Spleen (tissue), 11 donors: ENCODE data around the gene RNF150. TPM values are rescaled to one million over a fixed set of nuclear protein-coding genes. Genes with fewer than 3 reads are reported as not detected.

Experiments used
- DNase-seq: peaks from one replicate; pipeline ENCODE4 v3.0.0-alpha.2; 2020
- H3K27ac ChIP-seq, 8 donors: fragments of 200-600 bp; sonication (generic) in 7 of 8; 1 replicate in 4 of 8; 2 replicates in 4 of 8; pipeline versions ENCODE4 v1.5.0 to v1.8.0; 2016 to 2021; ENCODE audit warnings: inconsistent platforms in 4 of 8, mild to moderate bottlenecking in 4 of 8, moderate library complexity in 1 of 8
- H3K27me3 ChIP-seq, 7 donors: fragments of 200-600 bp; sonication (generic) in 6 of 7; replicated peaks in 1 of 7; 1 replicate in 4 of 7; 2 replicates in 3 of 7; pipeline versions ENCODE4 v1.5.0 to v1.8.0; 2016 to 2021; ENCODE audit warnings: inconsistent platforms in 3 of 7, mild to moderate bottlenecking in 1 of 7
- H3K36me3 ChIP-seq, 6 donors: fragments of 200-600 bp; sonication (generic) in 5 of 6; 1 replicate in 4 of 6; 2 replicates in 2 of 6; pipeline versions ENCODE4 v1.5.0 to v1.8.0; 2016 to 2021; ENCODE audit warnings: inconsistent platforms in 2 of 6
- H3K4me1 ChIP-seq, 6 donors: fragments of 200-600 bp; sonication (generic) in 5 of 6; 1 replicate in 3 of 6; 2 replicates in 3 of 6; pipeline versions ENCODE4 v1.5.0 to v1.8.0; 2016 to 2021; ENCODE audit warnings: inconsistent platforms in 3 of 6
- H3K4me3 ChIP-seq, 8 donors: fragments of 200-600 bp; sonication (generic) in 7 of 8; 1 replicate in 4 of 8; 2 replicates in 4 of 8; pipeline versions ENCODE4 v1.5.0 to v1.8.0; 2016 to 2021; ENCODE audit warnings: inconsistent platforms in 4 of 8, mild to moderate bottlenecking in 4 of 8, moderate library complexity in 2 of 8
- H3K9me3 ChIP-seq, 8 donors: fragments of 200-600 bp; sonication (generic) in 7 of 8; 1 replicate in 4 of 8; 2 replicates in 4 of 8; pipeline versions ENCODE4 v1.5.0 to v1.8.0; 2016 to 2021; ENCODE audit warnings: inconsistent platforms in 4 of 8
- POLR2A ChIP-seq, 3 donors: fragments of 450-650 bp; IDR thresholded peaks; one replicate each; pipeline ENCODE4 v1.5.1; 2017; ENCODE audit warnings: antibody characterized with exemption in 3 of 3, mild to moderate bottlenecking in 1 of 3
- POLR2AphosphoS5 ChIP-seq, 3 donors: sonication (generic); formaldehyde crosslinking; IDR thresholded peaks; one replicate each; pipeline ENCODE4 v1.5.1; 2017; ENCODE audit warnings: antibody characterized with exemption in 3 of 3
- WGBS, 5 donors: extraction: QIAGEN DNeasy Blood & Tissue Kit in 3 of 5; methylation state at CpG; one replicate each; pipeline versions ENCODE4 v1.1.5 to v1.1.7; 2013 to 2018; 5-methylcytosine and 5-hydroxymethylcytosine counted together
- intact Hi-C: fragments of 100-400 bp; cut with DNase I; formaldehyde crosslinking; loops from one replicate; pipeline ENCODE4 v1.15.0; 2023; ENCODE audit warnings: low total_unique reads
- polyA plus RNA-seq, 3 donors: library from polyadenylated mRNA; stranded (reverse); fragments of 200-250 nt; gene quantifications; one replicate each; pipeline ENCODE4 v1.2.1, GENCODE V29; 2013
- total RNA-seq, 7 donors: library from RNA; depleted of rRNA in 3 of 7; stranded (reverse); fragments of >200 nt in 3 of 7; fragmentation: NEBNext Ultra II Directional in 4 of 7; extraction: Animal tissue kit (Norgen Biotek cat#: 25700) in 4 of 7; gene quantifications; one replicate each; pipeline versions ENCODE4 v1.1.0 to v1.2.1, GENCODE V29; 2016 to 2021
- TF ChIP-seq, protein P1 (sequence below), 11 experiments: fragments of 200-600 bp in 7 of 11; fragments of 450-650 bp in 4 of 11; sonication (generic) in 4 of 11; IDR thresholded peaks in 8 of 11; conservative IDR thresholded peaks in 3 of 11; 1 replicate in 7 of 11; 2 replicates in 4 of 11; pipeline versions ENCODE4 v1.4.0 to v1.8.0; 2016 to 2021; ENCODE audit warnings: antibody characterized with exemption in 11 of 11, inconsistent platforms in 4 of 11, mild to moderate bottlenecking in 1 of 11
- donor health status: healthy with polysubstance abuse.
- donor health status: DM: no; HTN: no; CAD: no; lungs with moderate emphysema.
- donor health status: DM: no; HTN: no; CAD: no.
- donor health status: Bipolar disorder and iron deficiency.
- donor health status: healthy.
- donor health status: DM: no; HTN: no; CAD: no.
- donor health status: DM: yes; HTN: yes; CAD: no.

The RNF150 gene
- total and polyA plus RNA-seq, 10 donors, result 1.2 to 42.1 (median 19.2) TPM

DNA sequence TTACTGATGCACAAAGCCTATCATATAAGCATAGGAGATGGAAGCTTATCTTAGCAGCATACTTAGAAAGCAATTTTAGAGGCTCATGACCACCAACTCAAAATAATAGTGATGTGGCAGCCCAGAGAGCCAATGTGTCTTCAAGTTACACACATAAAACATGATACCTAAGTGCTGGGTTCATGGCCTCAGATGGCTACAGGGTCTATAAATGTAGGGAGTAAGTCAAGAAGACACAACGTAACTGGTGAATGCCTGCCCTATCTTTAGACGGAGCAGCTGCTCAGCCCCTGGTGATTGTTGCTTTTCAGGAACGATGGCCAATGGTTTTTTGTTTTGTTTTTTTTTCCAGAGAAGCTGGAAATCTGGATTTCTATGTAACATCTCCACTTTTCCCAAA is 42.8 kb downstream of the RNF150 start:
- WGBS, 5 donors, result 31 to 58% (median 47%) methylated on average over 3 of the region's 3 CpGs
- no peaks in the 10 kb centered on the region for H3K36me3 ChIP-seq
- H3K4me3 ChIP-seq, result no peak overlapping the region
- TF ChIP-seq, protein P1, sequence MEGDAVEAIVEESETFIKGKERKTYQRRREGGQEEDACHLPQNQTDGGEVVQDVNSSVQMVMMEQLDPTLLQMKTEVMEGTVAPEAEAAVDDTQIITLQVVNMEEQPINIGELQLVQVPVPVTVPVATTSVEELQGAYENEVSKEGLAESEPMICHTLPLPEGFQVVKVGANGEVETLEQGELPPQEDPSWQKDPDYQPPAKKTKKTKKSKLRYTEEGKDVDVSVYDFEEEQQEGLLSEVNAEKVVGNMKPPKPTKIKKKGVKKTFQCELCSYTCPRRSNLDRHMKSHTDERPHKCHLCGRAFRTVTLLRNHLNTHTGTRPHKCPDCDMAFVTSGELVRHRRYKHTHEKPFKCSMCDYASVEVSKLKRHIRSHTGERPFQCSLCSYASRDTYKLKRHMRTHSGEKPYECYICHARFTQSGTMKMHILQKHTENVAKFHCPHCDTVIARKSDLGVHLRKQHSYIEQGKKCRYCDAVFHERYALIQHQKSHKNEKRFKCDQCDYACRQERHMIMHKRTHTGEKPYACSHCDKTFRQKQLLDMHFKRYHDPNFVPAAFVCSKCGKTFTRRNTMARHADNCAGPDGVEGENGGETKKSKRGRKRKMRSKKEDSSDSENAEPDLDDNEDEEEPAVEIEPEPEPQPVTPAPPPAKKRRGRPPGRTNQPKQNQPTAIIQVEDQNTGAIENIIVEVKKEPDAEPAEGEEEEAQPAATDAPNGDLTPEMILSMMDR (IDR thresholded peaks at IDR 0.05 in 8 of 11, conservative IDR thresholded peaks at IDR 0.05 in 3 of 11), result no peak
- TF ChIP-seq POLR2A (IDR thresholded peaks at IDR 0.05), result no peak
- no peak for TF ChIP-seq POLR2AphosphoS5 (IDR thresholded peaks at IDR 0.05)
- no peak for DNase-seq
- intact Hi-C loops, result no loop called here
- H3K4me1 ChIP-seq, result no peaks in the 10 kb centered on the region
- peaks cover 0 to 20% (median 13%) of the 10 kb centered on the region in 8 donors for H3K9me3 ChIP-seq
- H3K27ac ChIP-seq, result no peak overlapping the region
- no peaks in the 10 kb centered on the region for H3K27me3 ChIP-seq

DNA sequence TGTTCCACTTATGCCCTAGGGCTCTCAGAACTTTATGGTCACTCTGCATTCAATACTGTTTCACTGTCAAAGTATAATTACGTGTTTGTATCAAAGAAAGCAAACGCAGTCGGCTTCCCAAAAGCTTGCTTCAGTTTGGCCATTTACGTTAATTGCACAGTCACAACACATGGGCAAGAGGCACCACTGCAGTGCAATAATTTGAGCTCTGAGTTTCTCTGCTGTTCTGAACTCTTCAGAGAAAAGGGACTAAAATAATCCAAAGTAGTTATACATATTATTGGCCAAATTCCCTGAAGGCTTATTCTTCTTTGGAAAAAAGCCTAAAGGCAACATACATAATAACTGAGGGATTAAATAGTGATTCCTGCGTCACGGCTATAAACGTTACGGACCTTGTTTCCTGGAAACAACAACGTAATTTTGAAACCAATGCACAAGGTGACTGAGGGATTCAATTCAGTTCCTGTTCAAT is 51.3 kb downstream of the RNF150 start:
- H3K9me3 ChIP-seq, result peaks cover 0 to 6% (median 0%) of the 10 kb centered on the region in 8 donors
- H3K4me3 ChIP-seq, result no peak overlapping the region
- H3K27ac ChIP-seq, result no peak overlapping the region
- DNase-seq, result no peak
- no peak for TF ChIP-seq POLR2AphosphoS5 (IDR thresholded peaks at IDR 0.05)
- no peak for TF ChIP-seq POLR2A (IDR thresholded peaks at IDR 0.05)
- TF ChIP-seq, protein P1 (IDR thresholded peaks at IDR 0.05 in 8 of 11, conservative IDR thresholded peaks at IDR 0.05 in 3 of 11), result no peak
- intact Hi-C loops, result no loop called here
- H3K36me3 ChIP-seq, result no peaks in the 10 kb centered on the region
- WGBS, 5 donors, result 81 to 91% (median 87%) methylated on average over 9 of the region's 9 CpGs
- peaks cover 0 to 4% (median 0%) of the 10 kb centered on the region in 6 donors for H3K4me1 ChIP-seq
- H3K27me3 ChIP-seq, result no peaks in the 10 kb centered on the region

DNA sequence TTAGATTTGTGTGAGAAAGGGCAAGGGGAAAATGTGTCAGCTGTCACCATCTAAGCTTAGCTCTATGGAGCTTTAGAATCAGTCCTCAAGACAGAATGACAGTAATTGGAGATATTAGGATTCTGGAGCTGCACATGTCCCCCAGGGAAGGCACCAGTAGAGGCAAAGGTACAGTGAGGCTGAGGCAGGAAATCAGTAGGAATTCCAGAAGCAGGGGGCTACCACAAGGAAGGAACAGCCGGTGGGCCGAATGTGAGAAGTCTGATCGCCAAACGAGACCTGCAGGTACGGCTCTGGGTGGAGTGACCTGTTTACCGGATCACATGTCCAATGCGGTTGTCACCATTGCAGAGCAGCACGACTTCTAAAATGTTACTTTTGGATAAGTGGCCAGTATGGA is 52.6 kb downstream of the RNF150 start:
- TF ChIP-seq POLR2AphosphoS5 (IDR thresholded peaks at IDR 0.05), result no peak
- TF ChIP-seq, protein P1 (IDR thresholded peaks at IDR 0.05 in 8 of 11, conservative IDR thresholded peaks at IDR 0.05 in 3 of 11), result no peak
- no peak for TF ChIP-seq POLR2A (IDR thresholded peaks at IDR 0.05)
- H3K4me3 ChIP-seq, result no peak overlapping the region
- intact Hi-C loops, result no loop called here
- 77 to 91% (median 81%) methylated on average over 8 of the region's 8 CpGs for WGBS, 5 donors
- H3K36me3 ChIP-seq, result no peaks in the 10 kb centered on the region
- DNase-seq, result no peak
- no peak overlapping the region for H3K27ac ChIP-seq
- H3K9me3 ChIP-seq, result peaks cover 0 to 6% (median 0%) of the 10 kb centered on the region in 8 donors
- no peaks in the 10 kb centered on the region for H3K27me3 ChIP-seq
- H3K4me1 ChIP-seq, result peaks cover 0 to 4% (median 0%) of the 10 kb centered on the region in 6 donors

DNA sequence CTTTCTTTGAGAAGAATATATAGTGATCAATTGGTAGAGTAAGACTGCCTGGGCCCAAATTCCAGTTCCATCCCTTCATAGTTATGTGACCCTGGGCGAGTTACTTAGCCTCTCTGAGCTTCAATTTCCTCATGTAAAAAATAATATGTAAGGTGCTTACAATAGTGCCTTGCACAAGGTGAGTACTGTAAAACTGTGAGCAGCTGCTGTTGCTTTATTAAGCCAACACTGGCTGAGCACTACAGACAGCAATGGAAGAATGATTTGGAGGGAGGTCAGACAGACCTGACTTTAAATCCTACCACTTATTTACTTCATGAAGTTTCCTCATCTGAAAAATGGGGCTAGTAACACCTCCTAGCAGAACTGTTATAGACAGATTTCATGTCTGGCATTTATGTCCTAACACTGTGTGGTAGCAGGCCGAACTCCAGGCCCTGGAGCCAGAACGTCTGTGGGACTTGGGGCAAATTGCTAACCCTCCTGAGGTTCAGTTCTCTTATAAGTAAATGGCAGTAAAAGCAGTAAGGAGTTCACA is 53.8 kb downstream of the RNF150 start:
- Histone ChIP-seq H3K27ac (no peak overlapping the region), H3K36me3 (no peaks in the 10 kb centered on the region), H3K4me3 (no peak overlapping the region), H3K27me3 (no peaks in the 10 kb centered on the region), H3K4me1 (peaks cover 0 to 4% (median 0%) of the 10 kb centered on the region in 6 donors), H3K9me3 (no peaks in the 10 kb centered on the region)
- intact Hi-C loops, result no loop called here
- DNase-seq, result no peak
- TF ChIP-seq, protein P1 (IDR thresholded peaks at IDR 0.05 in 8 of 11, conservative IDR thresholded peaks at IDR 0.05 in 3 of 11), result no peak
- TF ChIP-seq POLR2A (IDR thresholded peaks at IDR 0.05) (no peak), POLR2AphosphoS5 (IDR thresholded peaks at IDR 0.05) (no peak)
- 70 to 89% (median 82%) methylated on average over 3 of the region's 3 CpGs for WGBS, 5 donors
